ENCODE data around the gene PRKRA. TPM values are rescaled to one million over a fixed set of nuclear protein-coding genes. Genes with fewer than 3 reads are reported as not detected.

Gene PRKRA
- total RNA-seq, 1 experiment from 2014 or later: 49.8 TPM

GRCh38 chr2:178496049-178496448 lies 45.1 kb upstream of the PRKRA start:
- BruUV-seq (replicated peaks): no TSS peak
- RAD21 ChIA-PET (ENCODE audit: low non-redundant PET in 1 of 2, low total read pairs in 2 of 2, uncharacterized antibody in 2 of 2, unreplicated experiment in 2 of 2): no interaction called here
- H3K9ac ChIP-seq (ENCODE audit: low read length): no peak overlapping the region
- no peaks in the 10 kb centered on the region for H3K79me2 ChIP-seq (ENCODE audit: insufficient read depth, low read length)
- DNase-seq (ENCODE audit: low read depth, low spot score) (no peak), ATAC-seq (no peak)
- H3K9me2 ChIP-seq (ENCODE audit: insufficient read depth): no peaks in the 10 kb centered on the region
- H3K27me3 ChIP-seq (ENCODE audit: insufficient read depth, low read length): no peaks in the 10 kb centered on the region
- intact Hi-C loops (cut with micrococcal nuclease): loop anchor here (10.0 kb wide), 1 partner anchor 1019 kb away; no protein-coding TSS in a partner anchor
- no peak overlapping the region for H3K4me2 ChIP-seq (ENCODE audit: low read length)
- no peaks in the 10 kb centered on the region for H3K9me3 ChIP-seq (ENCODE audit: control insufficient read depth in 1 of 2, insufficient read depth in 1 of 2, low read depth in 1 of 2, low read length in 2 of 2)
- H4K20me1 ChIP-seq (ENCODE audit: insufficient read depth): no peaks in the 10 kb centered on the region
- CTCF ChIA-PET: no interaction called here
- no peak overlapping the region for H2AFZ ChIP-seq (ENCODE audit: low read depth, low read length, poor library complexity, severe bottlenecking)
- no peaks in the 10 kb centered on the region for H3K4me1 ChIP-seq (ENCODE audit: control insufficient read depth in 1 of 2, insufficient read depth in 2 of 2, low read length in 2 of 2)
- no peak overlapping the region for H3K27ac ChIP-seq (ENCODE audit: low read depth, low read length)
- TF ChIP-seq CBX3 (IDR thresholded peaks at IDR 0.05; ENCODE audit: low read depth): no peak
- no peak for TF ChIP-seq REST (IDR thresholded peaks at IDR 0.05; ENCODE audit: low read depth)
- TF ChIP-seq CEBPB (IDR thresholded peaks at IDR 0.05; ENCODE audit: low read depth): no peak
- TF ChIP-seq RAD21 (IDR thresholded peaks at IDR 0.05; ENCODE audit: low read depth): no peak
- no peak for TF ChIP-seq TCF7L2 (IDR thresholded peaks at IDR 0.05; ENCODE audit: borderline replicate concordance, extremely low read depth, insufficient read depth, insufficient read length)
- TF ChIP-seq ELF1 (IDR thresholded peaks at IDR 0.05; ENCODE audit: borderline replicate concordance, low read depth): no peak
- no peak overlapping the region for H3K4me3 ChIP-seq (replicated peaks in 1 of 2; ENCODE audit: low read depth in 1 of 2, low read length in 2 of 2)
- POLR2A ChIA-PET: interaction anchor here (1.3 kb wide), 1 partner anchor 10 kb away, joined by 3 read pairs; no protein-coding TSS in a partner anchor
- H3K36me3 ChIP-seq (ENCODE audit: control insufficient read depth in 1 of 2, insufficient read depth in 2 of 2, low read length in 2 of 2): peaks cover 18 to 24% of the 10 kb centered on the region in 2 experiments; a peak in 3 of 4 replicates

GRCh38 chr2:178491612-178492011 lies 40.6 kb upstream of the PRKRA start:
- RAD21 ChIA-PET (ENCODE audit: low non-redundant PET in 1 of 2, low total read pairs in 2 of 2, uncharacterized antibody in 2 of 2, unreplicated experiment in 2 of 2): no interaction called here
- no peak for TF ChIP-seq CTCF (IDR thresholded peaks at IDR 0.05 in 2 of 3, conservative IDR thresholded peaks at IDR 0.05 in 1 of 3; ENCODE audit: borderline replicate concordance in 1 of 3, insufficient read depth in 1 of 3, low read depth in 2 of 3, low read length in 2 of 3)
- TF ChIP-seq CBX3 (IDR thresholded peaks at IDR 0.05; ENCODE audit: low read depth): no peak
- TF ChIP-seq YY1 (IDR thresholded peaks at IDR 0.05; ENCODE audit: extremely low read depth, insufficient replicate concordance, low read depth, low read length): no peak
- TF ChIP-seq ZFX (IDR thresholded peaks at IDR 0.05): no peak
- no peak for TF ChIP-seq SP1 (IDR thresholded peaks at IDR 0.05; ENCODE audit: low read depth)
- TF ChIP-seq POLR2A (IDR thresholded peaks at IDR 0.05; ENCODE audit: borderline replicate concordance, extremely low read depth, insufficient read depth, insufficient read length): no peak
- no peak for TF ChIP-seq SIN3A (IDR thresholded peaks at IDR 0.05; ENCODE audit: low read depth)
- no peak for TF ChIP-seq ZNF274 (IDR thresholded peaks at IDR 0.05; ENCODE audit: low read depth, low read length)

More at GRCh38 chr2:178491612-178492011, 40.6 kb upstream of the PRKRA start:
- Histone ChIP-seq H3K4me3 (replicated peaks in 1 of 2; ENCODE audit: low read depth in 1 of 2, low read length in 2 of 2) (no peak overlapping the region), H3K79me2 (ENCODE audit: insufficient read depth, low read length) (0 out of 2 replicates have a peak, but pooled peaks cover 5% of the 10 kb centered on the region), H2AFZ (ENCODE audit: low read depth, low read length, poor library complexity, severe bottlenecking) (no peak overlapping the region), H3K9me3 (ENCODE audit: control insufficient read depth in 1 of 2, insufficient read depth in 1 of 2, low read depth in 1 of 2, low read length in 2 of 2) (no peaks in the 10 kb centered on the region), H3K9ac (ENCODE audit: low read length) (no peak overlapping the region), H3K9me2 (ENCODE audit: insufficient read depth) (no peaks in the 10 kb centered on the region), H4K20me1 (ENCODE audit: insufficient read depth) (no peaks in the 10 kb centered on the region; the same call in 1 of the 2 replicates), H3K4me2 (ENCODE audit: low read length) (no peak overlapping the region), H3K36me3 (ENCODE audit: control insufficient read depth in 1 of 2, insufficient read depth in 2 of 2, low read length in 2 of 2) (peaks cover 6 to 16% of the 10 kb centered on the region in 2 experiments; a peak in 3 of 4 replicates), H3K27ac (ENCODE audit: low read depth, low read length) (no peak overlapping the region), H3K4me1 (ENCODE audit: control insufficient read depth in 1 of 2, insufficient read depth in 2 of 2, low read length in 2 of 2) (no peaks in the 10 kb centered on the region), H3K27me3 (ENCODE audit: insufficient read depth, low read length) (no peaks in the 10 kb centered on the region)
- ATAC-seq (no peak), DNase-seq (ENCODE audit: low read depth, low spot score) (no peak)
- POLR2A ChIA-PET: no interaction called here
- CTCF ChIA-PET: no interaction called here
- BruUV-seq (replicated peaks): no TSS peak
- intact Hi-C loops (cut with micrococcal nuclease): loop anchor here (10.0 kb wide), 1 partner anchor 1023 kb away; no protein-coding TSS in a partner anchor
